MM.1S (cell line): ENCODE data around the gene CHCHD4.

Experiments used
- DNase-seq: peaks from one replicate; pipeline ENCODE4 v3.0.0-alpha.2; 2015
- H2AFZ ChIP-seq: fragments of 300-600 bp; sonication (generic); 2 replicates; pipeline ENCODE4 v1.6.0; 2016; ENCODE audit warnings: antibody characterized with exemption, low read length
- H3F3A ChIP-seq: fragments of 300-600 bp; sonication (generic); 2 replicates; pipeline ENCODE4 v1.6.1; 2016; ENCODE audit warnings: mild to moderate bottlenecking, antibody characterized with exemption, low read length, moderate library complexity, mixed read lengths; ENCODE audit not compliant: insufficient read depth
- H3K27ac ChIP-seq: fragments of 300-600 bp; sonication (generic); 2 replicates; pipeline ENCODE4 v1.5.1; 2016; ENCODE audit warnings: mild to moderate bottlenecking, low read length
- H3K27me3 ChIP-seq: fragments of 300-600 bp; sonication (generic); replicated peaks from 2 replicates; pipeline ENCODE4 v1.6.0; 2016; ENCODE audit warnings: low read length; ENCODE audit not compliant: insufficient read depth
- H3K36me3 ChIP-seq: fragments of 300-600 bp; sonication (generic); replicated peaks from 2 replicates; pipeline ENCODE4 v1.6.1; 2016; ENCODE audit warnings: mild to moderate bottlenecking, low read length, mixed read lengths; ENCODE audit not compliant: insufficient read depth
- H3K4me1 ChIP-seq: fragments of 300-600 bp; sonication (generic); 2 replicates; pipeline ENCODE4 v1.6.1; 2016; ENCODE audit warnings: low read length, mixed read lengths
- H3K4me2 ChIP-seq: fragments of 300-600 bp; sonication (generic); 2 replicates; pipeline ENCODE4 v1.6.0; 2016; ENCODE audit warnings: low read depth, low read length
- H3K4me3 ChIP-seq: fragments of 300-600 bp; sonication (generic); 2 replicates; pipeline ENCODE4 v1.5.1; 2016; ENCODE audit warnings: low read length, mixed read lengths
- H3K79me2 ChIP-seq: fragments of 300-600 bp; sonication (generic); 2 replicates; pipeline ENCODE4 v1.6.1; 2016; ENCODE audit warnings: mixed run types, low read length, mixed read lengths
- H3K9ac ChIP-seq: fragments of 300-600 bp; sonication (generic); 2 replicates; pipeline ENCODE4 v1.6.1; 2016; ENCODE audit warnings: low read length, mixed read lengths
- H3K9me2 ChIP-seq: fragments of 300-600 bp; sonication (generic); replicated peaks from 2 replicates; pipeline ENCODE4 v1.6.1; 2016; ENCODE audit warnings: mild to moderate bottlenecking, low read length, mixed read lengths; ENCODE audit not compliant: insufficient read depth
- H3K9me3 ChIP-seq: fragments of 300-600 bp; sonication (generic); replicated peaks from 2 replicates; pipeline ENCODE4 v1.6.1; 2016; ENCODE audit warnings: mild to moderate bottlenecking, low read length, mixed read lengths; ENCODE audit not compliant: insufficient read depth
- H4K20me1 ChIP-seq: fragments of 300-600 bp; sonication (generic); 2 replicates; pipeline ENCODE4 v1.6.1; 2016; ENCODE audit warnings: mild to moderate bottlenecking, low read length, moderate library complexity, mixed read lengths; ENCODE audit not compliant: insufficient read depth
- EZH2 ChIP-seq: fragments of 300-600 bp; sonication (generic); optimal IDR thresholded peaks from 2 replicates; pipeline ENCODE3; 2017; ENCODE audit warnings: low read depth, mild to moderate bottlenecking, antibody characterized with exemption, low read length, mixed read lengths
- EZH2phosphoT487 ChIP-seq: fragments of 300-600 bp; sonication (generic); IDR thresholded peaks from 2 replicates; pipeline ENCODE4 v1.6.1; 2018; ENCODE audit warnings: antibody characterized with exemption, low read length
- TF ChIP-seq, protein P1 (sequence below): fragments of 300-600 bp; sonication (generic); IDR thresholded peaks from 2 replicates; pipeline ENCODE4 v1.5.1; 2016; ENCODE audit warnings: antibody characterized with exemption, low read length, mixed read lengths

CHCHD4 gene

GRCh38 chr3:14131134-14131533 lies 6.5 kb upstream of the CHCHD4 start:
- no peaks in the 10 kb centered on the region for H3K9me2 ChIP-seq
- TF ChIP-seq, protein P1, sequence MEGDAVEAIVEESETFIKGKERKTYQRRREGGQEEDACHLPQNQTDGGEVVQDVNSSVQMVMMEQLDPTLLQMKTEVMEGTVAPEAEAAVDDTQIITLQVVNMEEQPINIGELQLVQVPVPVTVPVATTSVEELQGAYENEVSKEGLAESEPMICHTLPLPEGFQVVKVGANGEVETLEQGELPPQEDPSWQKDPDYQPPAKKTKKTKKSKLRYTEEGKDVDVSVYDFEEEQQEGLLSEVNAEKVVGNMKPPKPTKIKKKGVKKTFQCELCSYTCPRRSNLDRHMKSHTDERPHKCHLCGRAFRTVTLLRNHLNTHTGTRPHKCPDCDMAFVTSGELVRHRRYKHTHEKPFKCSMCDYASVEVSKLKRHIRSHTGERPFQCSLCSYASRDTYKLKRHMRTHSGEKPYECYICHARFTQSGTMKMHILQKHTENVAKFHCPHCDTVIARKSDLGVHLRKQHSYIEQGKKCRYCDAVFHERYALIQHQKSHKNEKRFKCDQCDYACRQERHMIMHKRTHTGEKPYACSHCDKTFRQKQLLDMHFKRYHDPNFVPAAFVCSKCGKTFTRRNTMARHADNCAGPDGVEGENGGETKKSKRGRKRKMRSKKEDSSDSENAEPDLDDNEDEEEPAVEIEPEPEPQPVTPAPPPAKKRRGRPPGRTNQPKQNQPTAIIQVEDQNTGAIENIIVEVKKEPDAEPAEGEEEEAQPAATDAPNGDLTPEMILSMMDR, result no peak
- no peak for TF ChIP-seq EZH2
- TF ChIP-seq EZH2phosphoT487, result no peak
- no peaks in the 10 kb centered on the region for H4K20me1 ChIP-seq
- no peaks in the 10 kb centered on the region for H3K9me3 ChIP-seq
- peaks cover 36% of the 10 kb centered on the region for H3K79me2 ChIP-seq
- H3K27ac ChIP-seq, result no peak overlapping the region
- H3K27me3 ChIP-seq, result no peaks in the 10 kb centered on the region
- H3K4me3 ChIP-seq, result no peak overlapping the region
- H2AFZ ChIP-seq, result no peak overlapping the region
- peaks cover 7% of the 10 kb centered on the region for H3K4me1 ChIP-seq
- H3F3A ChIP-seq, result no peaks in the 10 kb centered on the region
- no peak overlapping the region for H3K9ac ChIP-seq
- no peak for DNase-seq
- peaks cover 33% of the 10 kb centered on the region for H3K36me3 ChIP-seq
- H3K4me2 ChIP-seq, result no peak overlapping the region

GRCh38 chr3:14130707-14131106 lies 6.0 kb upstream of the CHCHD4 start:
- Histone ChIP-seq H4K20me1 (no peaks in the 10 kb centered on the region), H3K9me2 (no peaks in the 10 kb centered on the region), H3F3A (peaks cover 3% of the 10 kb centered on the region; the same call in 1 of the 2 replicates), H3K79me2 (peaks cover 40% of the 10 kb centered on the region), H3K27ac (no peak overlapping the region), H2AFZ (no peak overlapping the region), H3K27me3 (no peaks in the 10 kb centered on the region), H3K9ac (no peak overlapping the region), H3K4me1 (peaks cover 9% of the 10 kb centered on the region), H3K4me3 (no peak overlapping the region), H3K4me2 (no peak overlapping the region), H3K36me3 (peaks cover 33% of the 10 kb centered on the region), H3K9me3 (no peaks in the 10 kb centered on the region)
- no peak for TF ChIP-seq EZH2phosphoT487
- TF ChIP-seq, protein P1, result no peak
- TF ChIP-seq EZH2, result no peak
- no peak for DNase-seq

DNA sequence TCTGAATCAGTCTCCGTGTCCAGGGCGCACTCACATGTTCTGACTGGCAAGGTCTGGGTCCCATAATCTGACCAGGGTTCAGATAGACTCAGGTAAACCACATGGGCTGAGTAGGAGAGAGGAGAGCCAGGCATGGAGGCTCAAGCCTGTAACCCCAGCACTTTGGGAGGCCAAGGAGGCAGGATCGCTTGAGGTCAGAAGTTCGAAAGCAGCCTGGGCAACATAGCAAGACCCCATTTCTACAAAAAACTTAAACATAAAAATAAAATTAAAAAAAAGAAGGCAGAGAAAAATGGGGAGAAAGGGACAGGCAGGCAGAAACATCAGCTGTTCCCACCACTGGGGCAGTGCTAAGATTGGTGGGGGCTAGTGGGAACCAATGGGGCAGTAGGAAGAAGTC lies 5.6 kb upstream of the CHCHD4 start:
- Histone ChIP-seq H2AFZ (no peak overlapping the region), H3K4me2 (no peak overlapping the region), H3K4me3 (no peak overlapping the region), H3K27ac (no peak overlapping the region), H3K9me2 (no peaks in the 10 kb centered on the region), H3K9me3 (no peaks in the 10 kb centered on the region), H3K36me3 (peaks cover 33% of the 10 kb centered on the region), H3K9ac (no peak overlapping the region), H3F3A (peaks cover 8% of the 10 kb centered on the region; the same call in 1 of the 2 replicates), H3K4me1 (peaks cover 9% of the 10 kb centered on the region), H3K27me3 (no peaks in the 10 kb centered on the region), H4K20me1 (no peaks in the 10 kb centered on the region), H3K79me2 (peaks cover 45% of the 10 kb centered on the region)
- no peak for DNase-seq
- TF ChIP-seq EZH2phosphoT487 (no peak), EZH2 (no peak)
- TF ChIP-seq, protein P1, result no peak
